IMR-90 (cell line): ENCODE measurements around the gene IGF1R. TPM values are rescaled to one million over a fixed set of nuclear protein-coding genes. Genes with fewer than 3 reads are reported as not detected.

ENCODE experiments used
- ATAC-seq: fragments of 200-7000 bp; cut with Tn5 transposase; 2 replicates; pipeline ENCODE4 v1.9.1; 2020; ENCODE audit warnings: low read depth, mild to moderate bottlenecking, moderate library complexity
- BruUV-seq: library from RNA; stranded (reverse); fragments of 400-500 nt; replicated peaks from 2 replicates; lab custom pipeline; 2021; lab: Mats Ljungman, UMichigan
- CTCF ChIA-PET: fragments of 300-600 bp; formaldehyde crosslinking; extraction: SDS; loops from one replicate; lab custom pipeline; 2021; ENCODE audit warnings: antibody characterized with exemption; lab: Yijun Ruan, JAX
- POLR2A ChIA-PET: fragments of 300-600 bp; sonication (Branson Sonifier 250); formaldehyde crosslinking; loops from one replicate; lab custom pipeline; 2022; ENCODE audit warnings: antibody characterized with exemption; ENCODE audit not compliant: unreplicated experiment; lab: Charles Lee
- DNase-seq: peaks from one replicate; pipeline ENCODE4 v3.0.0; 2013
- H2AFZ ChIP-seq: replicated peaks from 2 replicates; pipeline ENCODE3; 2013; ENCODE audit warnings: low read length, mild to moderate bottlenecking; ENCODE audit not compliant: poor library complexity
- H2AK5ac ChIP-seq: 2 replicates; pipeline ENCODE4 v1.6.1; 2013; ENCODE audit warnings: low read depth, low read length, inconsistent platforms
- H2AK9ac ChIP-seq: replicated peaks from 2 replicates; pipeline ENCODE3; 2013; ENCODE audit warnings: mild to moderate bottlenecking, low read depth, low read length, moderate library complexity; ENCODE audit not compliant: poor library complexity
- H2BK120ac ChIP-seq: 2 replicates; pipeline ENCODE4 v1.6.1; 2013; ENCODE audit warnings: low read depth, low read length, inconsistent platforms
- H2BK15ac ChIP-seq: 3 replicates; pipeline ENCODE4 v1.6.1; 2013; ENCODE audit warnings: low read depth, low read length, inconsistent platforms
- H2BK20ac ChIP-seq: 2 replicates; pipeline ENCODE4 v1.6.1; 2013; ENCODE audit warnings: low read depth, mild to moderate bottlenecking, inconsistent platforms, low read length, moderate library complexity
- H2BK5ac ChIP-seq: 2 replicates; pipeline ENCODE4 v1.6.1; 2013; ENCODE audit warnings: mild to moderate bottlenecking, low read depth, low read length, inconsistent platforms; ENCODE audit not compliant: poor library complexity, severe bottlenecking
- H3K14ac ChIP-seq: replicated peaks from 2 replicates; pipeline ENCODE4 v1.6.1; 2013; ENCODE audit warnings: low read depth, low read length, inconsistent platforms
- H3K18ac ChIP-seq: 2 replicates; pipeline ENCODE4 v1.6.1; 2013; ENCODE audit warnings: low read depth, low read length, control low read depth
- H3K23ac ChIP-seq: 2 replicates; pipeline ENCODE4 v1.6.1; 2013; ENCODE audit warnings: low read depth, low read length, inconsistent platforms
- H3K27ac ChIP-seq: 2 replicates; pipeline ENCODE4 v1.5.1; 2013; ENCODE audit warnings: mild to moderate bottlenecking, control low read depth, low read length; ENCODE audit not compliant: insufficient read depth
- H3K27me3 ChIP-seq: 2 replicates; pipeline ENCODE4 v1.6.1; 2013; ENCODE audit warnings: low read length; ENCODE audit not compliant: control insufficient read depth, insufficient read depth
- H3K36me3 ChIP-seq: 2 replicates; pipeline ENCODE4 v1.6.1; 2013; ENCODE audit warnings: low read length, mixed read lengths; ENCODE audit not compliant: control insufficient read depth, insufficient read depth
- H3K4ac ChIP-seq: 2 replicates; pipeline ENCODE4 v1.6.1; 2013; ENCODE audit warnings: low read depth, low read length, inconsistent platforms
- H3K4me1 ChIP-seq: 2 replicates; pipeline ENCODE4 v1.6.1; 2013; ENCODE audit warnings: low read length, mixed read lengths; ENCODE audit not compliant: control insufficient read depth, insufficient read depth
- H3K4me2 ChIP-seq: 2 replicates; pipeline ENCODE4 v1.6.1; 2013; ENCODE audit warnings: low read depth, mild to moderate bottlenecking, control low read depth, low read length, moderate library complexity
- H3K4me3 ChIP-seq: 2 replicates; pipeline ENCODE4 v1.5.1; 2013; ENCODE audit warnings: low read depth, mild to moderate bottlenecking, control low read depth, low read length, moderate library complexity; ENCODE audit not compliant: insufficient read depth
- H3K56ac ChIP-seq: 2 replicates; pipeline ENCODE4 v1.6.1; 2013; ENCODE audit warnings: low read length, inconsistent platforms; ENCODE audit not compliant: insufficient read depth; ENCODE audit errors: extremely low read depth
- H3K79me1 ChIP-seq, 2 experiments: 2 replicates each; pipeline ENCODE4 v1.6.1; 2013; ENCODE audit warnings: low read length in 2 of 2, inconsistent platforms in 1 of 2, low read depth in 1 of 2
- H3K9ac ChIP-seq: 2 replicates; pipeline ENCODE4 v1.6.1; 2013; ENCODE audit warnings: low read depth, low read length, control low read depth
- H3K9me1 ChIP-seq: 2 replicates; pipeline ENCODE4 v1.6.1; 2013; ENCODE audit warnings: low read length, inconsistent platforms; ENCODE audit not compliant: insufficient read depth
- H3K9me3 ChIP-seq: 2 replicates; pipeline ENCODE4 v1.6.1; 2013; ENCODE audit warnings: low read length; ENCODE audit not compliant: control insufficient read depth, insufficient read depth
- H4K20me1 ChIP-seq: 2 replicates; pipeline ENCODE4 v1.6.1; 2013; ENCODE audit warnings: low read length, inconsistent platforms; ENCODE audit not compliant: insufficient read depth
- H4K5ac ChIP-seq: 2 replicates; pipeline ENCODE4 v1.6.1; 2013; ENCODE audit warnings: mild to moderate bottlenecking, low read depth, low read length, control low read depth
- H4K8ac ChIP-seq, 2 experiments: 2 replicates each; pipeline ENCODE4 v1.6.1; 2013; ENCODE audit warnings: low read depth in 2 of 2, low read length in 2 of 2, control low read depth in 1 of 2, inconsistent platforms in 1 of 2
- H4K91ac ChIP-seq: 2 replicates; pipeline ENCODE4 v1.6.1; 2013; ENCODE audit warnings: low read depth, low read length, inconsistent platforms; ENCODE audit not compliant: insufficient read depth
- ELK1 ChIP-seq: fragments of 150-350 bp; IDR thresholded peaks from 2 replicates; pipeline ENCODE4 v1.6.1; 2016; ENCODE audit warnings: low read depth, mild to moderate bottlenecking, low read length, moderate library complexity, borderline replicate concordance
- FOS ChIP-seq: fragments of 150-350 bp; IDR thresholded peaks from 2 replicates; pipeline ENCODE4 v1.6.1; 2016; ENCODE audit warnings: low read depth, low read length
- MXI1 ChIP-seq: IDR thresholded peaks from 2 replicates; pipeline ENCODE4 v1.6.1; 2012; ENCODE audit warnings: low read depth, mild to moderate bottlenecking, low read length, moderate library complexity, borderline replicate concordance
- WGBS, 2 experiments: methylation state at CpG; one replicate each; pipeline versions ENCODE4 v1.1.5 to v1.1.7; 2013; ENCODE audit warnings: missing lambda C conversion rate in 2 of 2; ENCODE audit not compliant: insufficient read length in 1 of 2; ENCODE audit errors: extremely low coverage in 2 of 2; 5-methylcytosine and 5-hydroxymethylcytosine counted together
- dilution Hi-C: fragments of 300-500 bp; cut with HindIII; formaldehyde crosslinking; loops from one replicate; pipeline ENCODE4 v1.14.3; 2018; ENCODE audit warnings: low sequenced_read_pairs; ENCODE audit not compliant: unreplicated experiment
- in situ Hi-C: fragments of 300-500 bp; cut with MboI; formaldehyde crosslinking; loops from 3 replicates; pipeline ENCODE4 v1.14.3; 2019; ENCODE audit warnings: low sequenced_read_pairs, inconsistent platforms, mixed read lengths
- intact Hi-C: fragments of 100-400 bp; cut with micrococcal nuclease; formaldehyde crosslinking; loops from 2 replicates; pipeline ENCODE4 v1.10.0; 2022
- polyA plus RNA-seq, 3 experiments: library from polyadenylated mRNA; depleted of rRNA; stranded (reverse); fragments of >200 nt; gene quantifications; 2 replicates each; pipeline ENCODE4 v1.2.3, GENCODE V29; 2012; ENCODE audit warnings: low replicate concordance in 1 of 3
- total RNA-seq: library from RNA; depleted of rRNA; stranded (reverse); fragments of >200 nt; gene quantifications from 2 replicates; pipeline ENCODE4 v1.2.3, GENCODE V29; 2012

IGF1R gene
- total and polyA plus RNA-seq, 2 of the 4 experiments (the other 2 are of a cell fraction), result 24.0 to 24.9 TPM

- no peak for DNase-seq
- Histone ChIP-seq H2BK15ac (no peak overlapping the region), H3K36me3 (no peaks in the 10 kb centered on the region; the same call in 1 of the 2 replicates), H4K91ac (no peak overlapping the region), H3K4ac (no peak overlapping the region), H3K9ac (no peak overlapping the region), H3K27ac (no peak overlapping the region), H2AK9ac (no peak overlapping the region), H3K4me3 (no peak overlapping the region), H4K20me1 (peaks cover 62% of the 10 kb centered on the region), H2AFZ (no peak overlapping the region), H3K56ac (no peak overlapping the region), H2BK5ac (no peak overlapping the region), H3K14ac (no peak overlapping the region), H3K9me3 (no peaks in the 10 kb centered on the region), H3K4me2 (no peak overlapping the region), H3K9me1 (peaks cover 21% of the 10 kb centered on the region), H4K8ac (no peak overlapping the region), H3K23ac (no peak overlapping the region), H4K5ac (no peak overlapping the region), H2AK5ac (no peak overlapping the region), H3K27me3 (no peaks in the 10 kb centered on the region), H3K18ac (no peak overlapping the region), H3K4me1 (peaks cover 6% of the 10 kb centered on the region), H2BK120ac (no peak overlapping the region), H2BK20ac (no peak overlapping the region), H3K79me1 (peaks cover 62 to 84% of the 10 kb centered on the region in 2 experiments)
- intact Hi-C loops (no loop called here), dilution Hi-C loops (no loop called here), in situ Hi-C loops (no loop called here)
- WGBS, 2 experiments, result 80% methylated on average over 1 of the region's 2 CpGs; no CpG with 5 or more reads in 1 of the 2 experiments
- no peak for ATAC-seq
- ChIA-PET CTCF (interaction anchor here (1.7 kb wide), 1 partner anchor 193 kb away, joined by 3 read pairs; no protein-coding TSS in a partner anchor), POLR2A (no interaction called here)
- no TSS peak for BruUV-seq
- no peak for TF ChIP-seq ELK1
- TF ChIP-seq MXI1, result no peak
- no peak for TF ChIP-seq FOS
Observed at GRCh38 chr15:98817745-98818144, 169.4 kb downstream of the IGF1R start.
